ENCODE data around the gene DHRS4. TPM values are rescaled to one million over a fixed set of nuclear protein-coding genes. Genes with fewer than 3 reads are reported as not detected.

The DHRS4 gene
- total and polyA plus RNA-seq, 2 of the 13 experiments (the other 11 are each of a cell fraction or from before 2014, with no cell fraction given) = 23.9 to 45.1 TPM

DNA sequence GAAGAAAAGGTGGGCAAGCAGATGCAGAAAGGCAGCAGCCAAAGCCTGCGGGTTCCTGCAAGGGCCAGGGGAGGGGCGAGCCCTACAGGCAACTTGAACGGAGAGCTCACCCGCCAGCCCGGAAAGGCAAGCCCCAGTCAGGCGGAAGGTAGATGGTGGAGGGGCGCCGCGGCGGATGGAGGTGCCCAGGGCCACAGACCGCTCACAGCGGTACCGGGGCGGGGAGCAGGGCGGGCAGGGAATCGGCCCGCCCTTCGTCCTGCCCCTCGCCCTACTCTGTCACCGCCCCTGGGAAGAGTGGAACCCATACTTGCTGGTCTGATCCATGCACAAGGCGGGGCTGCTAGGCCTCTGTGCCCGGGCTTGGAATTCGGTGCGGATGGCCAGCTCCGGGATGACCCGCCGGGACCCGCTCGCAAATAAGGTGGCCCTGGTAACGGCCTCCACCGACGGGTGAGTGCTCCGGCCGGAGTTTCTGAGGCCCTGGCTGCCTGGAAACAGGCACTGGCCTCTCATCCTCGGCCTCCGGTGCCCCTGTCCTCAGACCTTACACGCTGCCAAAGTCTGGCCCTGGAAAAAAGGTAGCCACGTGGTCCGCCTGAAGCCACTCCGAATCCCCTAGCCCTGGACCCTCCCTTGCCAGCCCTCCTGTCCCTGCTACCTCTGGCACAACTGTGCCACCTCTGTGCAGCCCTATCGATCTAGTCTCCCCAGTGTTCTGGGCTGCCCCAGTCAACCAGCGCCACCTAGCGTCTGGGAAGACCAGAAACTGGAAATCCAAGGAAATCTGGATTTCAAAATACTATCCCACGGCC lies at the start of gene DHRS4 (continued):
- peak; percentile 89; the same call in 1 of the 2 replicates for TF ChIP-seq ZFP62 (CRISPR knock-in tag; IDR thresholded peaks at IDR 0.05)
- TF ChIP-seq DNMT3B (CRISPR knock-in tag; conservative IDR thresholded peaks at IDR 0.05) = peak; percentile 97; the same call in 1 of the 2 replicates
- TF ChIP-seq ZNF691 (CRISPR knock-in tag; IDR thresholded peaks at IDR 0.05; ENCODE audit: borderline replicate concordance, low read depth) = peak; percentile 99
- TF ChIP-seq ZNF335 (CRISPR knock-in tag; IDR thresholded peaks at IDR 0.05) = peak; percentile 89
- TF ChIP-seq BATF2 (CRISPR knock-in tag; IDR thresholded peaks at IDR 0.05) = no peak; the same call in 1 of the 2 replicates
- TF ChIP-seq ZNF460 (CRISPR knock-in tag; IDR thresholded peaks at IDR 0.05; ENCODE audit: borderline replicate concordance) = peak; percentile 58; the same call in 1 of the 2 replicates
- TF ChIP-seq PITX1 (CRISPR knock-in tag; IDR thresholded peaks at IDR 0.05) = peak; percentile 90
- TF ChIP-seq AFF4 (CRISPR knock-in tag; IDR thresholded peaks at IDR 0.05) = peak; percentile 85
- TF ChIP-seq, protein P1, sequence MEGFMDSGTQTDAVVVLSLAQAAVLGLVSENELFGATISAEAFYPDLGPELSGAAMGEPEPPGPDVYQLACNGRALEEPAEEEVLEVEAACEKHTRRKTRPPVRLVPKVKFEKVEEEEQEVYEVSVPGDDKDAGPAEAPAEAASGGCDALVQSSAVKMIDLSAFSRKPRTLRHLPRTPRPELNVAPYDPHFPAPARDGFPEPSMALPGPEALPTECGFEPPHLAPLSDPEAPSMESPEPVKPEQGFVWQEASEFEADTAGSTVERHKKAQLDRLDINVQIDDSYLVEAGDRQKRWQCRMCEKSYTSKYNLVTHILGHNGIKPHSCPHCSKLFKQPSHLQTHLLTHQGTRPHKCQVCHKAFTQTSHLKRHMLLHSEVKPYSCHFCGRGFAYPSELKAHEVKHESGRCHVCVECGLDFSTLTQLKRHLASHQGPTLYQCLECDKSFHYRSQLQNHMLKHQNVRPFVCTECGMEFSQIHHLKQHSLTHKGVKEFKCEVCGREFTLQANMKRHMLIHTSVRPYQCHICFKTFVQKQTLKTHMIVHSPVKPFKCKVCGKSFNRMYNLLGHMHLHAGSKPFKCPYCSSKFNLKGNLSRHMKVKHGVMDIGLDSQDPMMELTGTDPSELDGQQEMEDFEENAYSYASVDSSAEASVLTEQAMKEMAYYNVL (CRISPR knock-in tag; IDR thresholded peaks at IDR 0.05; ENCODE audit: borderline replicate concordance) = peak; percentile 97
- TF ChIP-seq ZNF512 (CRISPR knock-in tag; IDR thresholded peaks at IDR 0.05) = peak; percentile 91; the same call in 1 of the 2 replicates
- no peak for TF ChIP-seq HDAC6 (IDR thresholded peaks at IDR 0.05; ENCODE audit: low read depth, low read length)
- TF ChIP-seq ZKSCAN8 (CRISPR knock-in tag; IDR thresholded peaks at IDR 0.05; ENCODE audit: borderline replicate concordance) = peak; percentile 91; the same call in 1 of the 2 replicates
- TF ChIP-seq TEAD3 (CRISPR knock-in tag; optimal IDR thresholded peaks at IDR 0.05; ENCODE audit: borderline replicate concordance) = peak; percentile 72
- peak; percentile 64 for TF ChIP-seq ZNF652 (CRISPR knock-in tag; IDR thresholded peaks at IDR 0.05; ENCODE audit: borderline replicate concordance, low read depth)
- TF ChIP-seq TMF1 (CRISPR knock-in tag; IDR thresholded peaks at IDR 0.05; ENCODE audit: low read depth) = peak; percentile 91
- TF ChIP-seq ZNF703 (CRISPR knock-in tag; IDR thresholded peaks at IDR 0.05; ENCODE audit: borderline replicate concordance) = peak; percentile 81; the same call in 1 of the 2 replicates
- peak; percentile 52; the same call in 1 of the 2 replicates for TF ChIP-seq ZNF468 (CRISPR knock-in tag; IDR thresholded peaks at IDR 0.05)
- TF ChIP-seq ZNF556 (CRISPR knock-in tag; IDR thresholded peaks at IDR 0.05; ENCODE audit: borderline replicate concordance) = peak; percentile 95
- TF ChIP-seq ZNF260 (CRISPR knock-in tag; IDR thresholded peaks at IDR 0.05; ENCODE audit: borderline replicate concordance, low read depth) = 0 out of 2 replicates have a peak, but pooled peaks have one; percentile 89
